PC-9 (cell line): ENCODE results near the gene CEP192. TPM values are rescaled to one million over a fixed set of nuclear protein-coding genes. Genes with fewer than 3 reads are reported as not detected.

ENCODE experiments used
- BruUV-seq: library from RNA; stranded (reverse); fragments of 400-500 nt; replicated peaks from 2 replicates; lab custom pipeline; 2021; lab: Mats Ljungman, UMichigan
- CTCF ChIA-PET: fragments of 300-600 bp; sonication (Branson Sonifier 250); formaldehyde crosslinking; loops from one replicate; lab custom pipeline; 2022; ENCODE audit warnings: antibody characterized with exemption; lab: Charles Lee
- POLR2A ChIA-PET: fragments of 300-600 bp; sonication (Branson Sonifier 250); formaldehyde crosslinking; loops from one replicate; lab custom pipeline; 2022; ENCODE audit warnings: antibody characterized with exemption; ENCODE audit not compliant: unreplicated experiment; lab: Charles Lee
- DNase-seq, 2 experiments: peaks; one replicate each; pipeline versions ENCODE4 v3.0.0 to v3.0.0-alpha.2; 2015 to 2022; ENCODE audit warnings: mixed read lengths in 1 of 2
- H2AFZ ChIP-seq: fragments of 200-600 bp; sonication (generic); 2 replicates; pipeline ENCODE4 v1.8.1; 2017; ENCODE audit warnings: antibody characterized with exemption
- H3F3A ChIP-seq: fragments of 200-600 bp; sonication (generic); 2 replicates; pipeline ENCODE4 v1.8.1; 2017; ENCODE audit warnings: antibody characterized with exemption, mild to moderate bottlenecking, low read depth; ENCODE audit not compliant: insufficient read depth
- H3K27ac ChIP-seq: fragments of 200-600 bp; sonication (generic); 2 replicates; pipeline ENCODE4 v1.6.1; 2016; ENCODE audit warnings: mixed run types
- H3K27me3 ChIP-seq: fragments of 200-600 bp; sonication (generic); 2 replicates; pipeline ENCODE4 v1.6.1; 2016; ENCODE audit warnings: low read depth, mixed run types; ENCODE audit not compliant: insufficient read depth
- H3K36me3 ChIP-seq: fragments of 200-600 bp; sonication (generic); 2 replicates; pipeline ENCODE4 v1.6.1; 2016; ENCODE audit warnings: low read depth, mixed run types
- H3K4me1 ChIP-seq: fragments of 200-600 bp; sonication (generic); replicated peaks from 2 replicates; pipeline ENCODE4 v1.6.1; 2016; ENCODE audit warnings: mixed run types; ENCODE audit not compliant: insufficient read depth
- H3K4me2 ChIP-seq: fragments of 200-600 bp; sonication (generic); 2 replicates; pipeline ENCODE4 v1.6.1; 2017; ENCODE audit warnings: mixed run types
- H3K4me3 ChIP-seq: fragments of 200-600 bp; sonication (generic); 2 replicates; pipeline ENCODE4 v1.6.1; 2016; ENCODE audit warnings: mixed run types
- H3K79me2 ChIP-seq: fragments of 200-600 bp; sonication (generic); 2 replicates; pipeline ENCODE4 v1.6.1; 2017; ENCODE audit warnings: low read depth, mixed run types
- H3K9me2 ChIP-seq: fragments of 200-600 bp; sonication (generic); 2 replicates; pipeline ENCODE4 v1.8.1; 2017; ENCODE audit warnings: mild to moderate bottlenecking; ENCODE audit not compliant: insufficient read depth
- H3K9me3 ChIP-seq: fragments of 200-600 bp; sonication (generic); 2 replicates; pipeline ENCODE4 v1.8.1; 2016; ENCODE audit warnings: low read depth; ENCODE audit not compliant: insufficient read depth
- H4K20me1 ChIP-seq: fragments of 200-600 bp; sonication (generic); 2 replicates; pipeline ENCODE4 v1.8.1; 2017; ENCODE audit not compliant: insufficient read depth
- CTCF ChIP-seq: fragments of 200-600 bp; sonication (generic); conservative IDR thresholded peaks from 2 replicates; pipeline ENCODE4 v1.6.1; 2017; ENCODE audit warnings: mixed run types, antibody characterized with exemption, mild to moderate bottlenecking, moderate library complexity
- EZH2 ChIP-seq: fragments of 200-600 bp; sonication (generic); IDR thresholded peaks from 2 replicates; pipeline ENCODE4 v1.8.0; 2017; ENCODE audit warnings: antibody characterized with exemption, low read depth
- intact Hi-C: fragments of 100-400 bp; cut with micrococcal nuclease; formaldehyde crosslinking; loops from one replicate; pipeline ENCODE4 v1.10.0; 2022; ENCODE audit not compliant: unreplicated experiment
- total RNA-seq: library from RNA; stranded (reverse); gene quantifications from 2 replicates; pipeline ENCODE4 v1.2.3, GENCODE V29; 2021

Gene CEP192
- total RNA-seq, 1 experiment from 2014 or later = 44.9 TPM

GRCh38 chr18:13161276-13161899, 170.2 kb downstream of the CEP192 start:
- H3K4me3 ChIP-seq = no peak overlapping the region
- DNase-seq = no peak
- H4K20me1 ChIP-seq = no peaks in the 10 kb centered on the region
- no peaks in the 10 kb centered on the region for H3F3A ChIP-seq
- H3K79me2 ChIP-seq = no peaks in the 10 kb centered on the region
- intact Hi-C loops = loop anchor here (10.0 kb wide), 3 partner anchors 47 to 473 kb away; no protein-coding TSS in a partner anchor
- no peaks in the 10 kb centered on the region for H3K4me1 ChIP-seq
- H3K9me2 ChIP-seq = no peaks in the 10 kb centered on the region
- H3K9me3 ChIP-seq = no peaks in the 10 kb centered on the region; the same call in 1 of the 2 replicates
- peaks cover 14% of the 10 kb centered on the region; the same call in 1 of the 2 replicates for H3K27me3 ChIP-seq
- ChIA-PET CTCF (no interaction called here), POLR2A (no interaction called here)
- H3K27ac ChIP-seq = no peak overlapping the region
- TF ChIP-seq EZH2 (no peak), CTCF (no peak)
- H3K36me3 ChIP-seq = no peaks in the 10 kb centered on the region
- no TSS peak for BruUV-seq
- H3K4me2 ChIP-seq = no peak overlapping the region
- H2AFZ ChIP-seq = no peak overlapping the region

GRCh38 chr18:13163167-13163927, 172.2 kb downstream of the CEP192 start:
- ChIA-PET CTCF (interaction anchor here (0.6 kb wide), 1 partner anchor 771 kb away, joined by 3 read pairs; no protein-coding TSS in a partner anchor), POLR2A (no interaction called here)
- H3K9me2 ChIP-seq = no peaks in the 10 kb centered on the region
- H3K4me3 ChIP-seq = no peak overlapping the region
- H3K9me3 ChIP-seq = no peaks in the 10 kb centered on the region
- no peak for DNase-seq
- no peaks in the 10 kb centered on the region for H3K79me2 ChIP-seq
- no TSS peak for BruUV-seq
- peaks cover 17% of the 10 kb centered on the region; the same call in 1 of the 2 replicates for H3K27me3 ChIP-seq
- no peaks in the 10 kb centered on the region for H3K4me1 ChIP-seq
- H3F3A ChIP-seq = no peaks in the 10 kb centered on the region
- intact Hi-C loops = loop anchor here (10.0 kb wide), 3 partner anchors 49 to 471 kb away; no protein-coding TSS in a partner anchor
- no peak overlapping the region for H3K4me2 ChIP-seq
- H2AFZ ChIP-seq = no peak overlapping the region
- no peaks in the 10 kb centered on the region for H3K36me3 ChIP-seq
- no peaks in the 10 kb centered on the region for H4K20me1 ChIP-seq
- H3K27ac ChIP-seq = no peak overlapping the region
- TF ChIP-seq CTCF (no peak), EZH2 (no peak)

- intact Hi-C loops = loop anchor here (10.0 kb wide), 3 partner anchors 50 to 470 kb away; no protein-coding TSS in a partner anchor
- POLR2A ChIA-PET = no interaction called here
Observed at GRCh38 chr18:13164406-13164805, 173.2 kb downstream of the CEP192 start.

More at GRCh38 chr18:13164406-13164805, 173.2 kb downstream of the CEP192 start:
- Histone ChIP-seq H3K27ac (no peak overlapping the region), H3K9me3 (no peaks in the 10 kb centered on the region), H3K4me1 (no peaks in the 10 kb centered on the region), H4K20me1 (no peaks in the 10 kb centered on the region), H2AFZ (no peak overlapping the region), H3K79me2 (no peaks in the 10 kb centered on the region), H3K9me2 (no peaks in the 10 kb centered on the region), H3K27me3 (peaks cover 20% of the 10 kb centered on the region; the same call in 1 of the 2 replicates), H3F3A (no peaks in the 10 kb centered on the region), H3K4me3 (no peak overlapping the region), H3K4me2 (no peak overlapping the region), H3K36me3 (no peaks in the 10 kb centered on the region)
- CTCF ChIA-PET = no interaction called here
- no peak for DNase-seq
- TF ChIP-seq EZH2 (no peak), CTCF (no peak)
- BruUV-seq = no TSS peak
